DMS 273 (cell line): ENCODE results near the gene ZSCAN31.

ENCODE experiments used
- DNase-seq: peaks from one replicate; lab custom pipeline; 2025; ENCODE audit not compliant: unreplicated experiment; lab: John Stamatoyannopoulos, UW

Gene ZSCAN31

GRCh38 chr6:28353981-28354676 is 18.2 kb upstream of the ZSCAN31 start:
- peak; percentile 12 for DNase-seq

- no peak for DNase-seq
These were observed 17.4 kb upstream of the ZSCAN31 start for GRCh38 chr6:28353356-28353755.

GRCh38 chr6:28351493-28351925 is 15.6 kb upstream of the ZSCAN31 start:
- no peak for DNase-seq

GRCh38 chr6:28351087-28351486 is 15.1 kb upstream of the ZSCAN31 start:
- no peak for DNase-seq

- peak; percentile 92 for DNase-seq
These were observed 14.2 kb upstream of the ZSCAN31 start, which contains the start of gene ZKSCAN3 for GRCh38 chr6:28349892-28350737. Gene ZKSCAN3, plus strand, starts transcription at chr6:28349947. Its CDS starts 9,640 bp downstream, at chr6:28359587.

- no peak for DNase-seq
These were observed 13.5 kb upstream of the ZSCAN31 start for GRCh38 chr6:28349344-28349891.

- DNase-seq: no peak
These were observed 11.2 kb upstream of the ZSCAN31 start for GRCh38 chr6:28347119-28347518.

- no peak for DNase-seq
These were observed 9.3 kb upstream of the ZSCAN31 start for GRCh38 chr6:28345201-28345600.

GRCh38 chr6:28343898-28344677 is 8.1 kb upstream of the ZSCAN31 start:
- DNase-seq: no peak

- DNase-seq: no peak
These were observed 4.6 kb upstream of the ZSCAN31 start for GRCh38 chr6:28340310-28341095.

- no peak for DNase-seq
These were observed 1.2 kb upstream of the ZSCAN31 start for GRCh38 chr6:28337121-28337520.

- peak; percentile 88 for DNase-seq
These were observed 554 bp upstream of the ZSCAN31 start for GRCh38 chr6:28336284-28337120.

GRCh38 chr6:28335040-28335563 is 846 bp downstream of the ZSCAN31 start:
- DNase-seq: no peak

- no peak for DNase-seq
These were observed 1.5 kb downstream of the ZSCAN31 start for GRCh38 chr6:28334286-28335039.

GRCh38 chr6:28333599-28334018 is 2.3 kb downstream of the ZSCAN31 start:
- no peak for DNase-seq

GRCh38 chr6:28333047-28333446 is 2.9 kb downstream of the ZSCAN31 start:
- no peak for DNase-seq

GRCh38 chr6:28330041-28330440 is 5.9 kb downstream of the ZSCAN31 start:
- DNase-seq: no peak

GRCh38 chr6:28326371-28326948 is 9.5 kb downstream of the ZSCAN31 start:
- no peak for DNase-seq
